ENCODE data around the gene DPH1.

DPH1 gene

GRCh38 chr17:2023692-2024571 is 6.0 kb upstream of the DPH1 start (continued):
- TF ChIP-seq KLF1 (tag by site-specific recombination; IDR thresholded peaks at IDR 0.05) (no peak), KLF9 (tag by site-specific recombination; IDR thresholded peaks at IDR 0.05; ENCODE audit: low read depth) (no peak), ZNF10 (tag by site-specific recombination; IDR thresholded peaks at IDR 0.05) (no peak), ZNF23 (tag by site-specific recombination; IDR thresholded peaks at IDR 0.05; ENCODE audit: borderline replicate concordance) (no peak), ZIC2 (tag by site-specific recombination; IDR thresholded peaks at IDR 0.05) (peak; percentile 96), ZNF596 (tag by site-specific recombination; IDR thresholded peaks at IDR 0.05) (0 out of 2 replicates have a peak, but pooled peaks have one; percentile 14), ELK4 (IDR thresholded peaks at IDR 0.05; ENCODE audit: borderline replicate concordance, low read depth, low read length) (no peak), ZNF580 (tag by site-specific recombination; IDR thresholded peaks at IDR 0.05) (no peak), ZNF18 (tag by site-specific recombination; IDR thresholded peaks at IDR 0.05) (no peak), ZNF132 (tag by site-specific recombination; IDR thresholded peaks at IDR 0.05; ENCODE audit: borderline replicate concordance) (no peak), ZNF426 (tag by site-specific recombination; IDR thresholded peaks at IDR 0.05) (no peak), ZNF585B (tag by site-specific recombination; IDR thresholded peaks at IDR 0.05) (no peak), ZNF785 (tag by site-specific recombination; IDR thresholded peaks at IDR 0.05) (0 out of 2 replicates have a peak, but pooled peaks have one; percentile 17), ZNF830 (tag by site-specific recombination; IDR thresholded peaks at IDR 0.05; ENCODE audit: low read depth) (no peak), ZNF48 (tag by site-specific recombination; IDR thresholded peaks at IDR 0.05) (no peak), ZNF221 (tag by site-specific recombination; IDR thresholded peaks at IDR 0.05; ENCODE audit: borderline replicate concordance) (no peak), ZNF747 (tag by site-specific recombination; IDR thresholded peaks at IDR 0.05) (no peak), PRDM4 (tag by site-specific recombination; IDR thresholded peaks at IDR 0.05) (no peak), KLF8 (tag by site-specific recombination; IDR thresholded peaks at IDR 0.05) (no peak), ZNF138 (tag by site-specific recombination; IDR thresholded peaks at IDR 0.05; ENCODE audit: borderline replicate concordance) (no peak), ZNF514 (tag by site-specific recombination; IDR thresholded peaks at IDR 0.05) (no peak), SALL2 (tag by site-specific recombination; IDR thresholded peaks at IDR 0.05; ENCODE audit: borderline replicate concordance) (no peak), ZNF24 (tag by site-specific recombination; IDR thresholded peaks at IDR 0.05) (no peak), ZNF521 (tag by site-specific recombination; IDR thresholded peaks at IDR 0.05) (no peak), ZNF558 (tag by site-specific recombination; IDR thresholded peaks at IDR 0.05) (no peak), ZNF37A (tag by site-specific recombination; IDR thresholded peaks at IDR 0.05) (no peak), ZNF600 (tag by site-specific recombination; IDR thresholded peaks at IDR 0.05) (no peak), ZNF513 (tag by site-specific recombination; IDR thresholded peaks at IDR 0.05) (no peak), HOXD13 (CRISPR knock-in tag; IDR thresholded peaks at IDR 0.05; ENCODE audit: borderline replicate concordance) (no peak), ZFP41 (tag by site-specific recombination; IDR thresholded peaks at IDR 0.05; ENCODE audit: borderline replicate concordance) (no peak), ZNF792 (tag by site-specific recombination; IDR thresholded peaks at IDR 0.05) (no peak), ZNF692 (tag by site-specific recombination; IDR thresholded peaks at IDR 0.05) (no peak; the same call in 1 of the 2 replicates), REPIN1 (tag by site-specific recombination; IDR thresholded peaks at IDR 0.05; ENCODE audit: low read depth) (no peak)

Measured in HEK293 (cell line).